HG03196 (cell line): ENCODE results near the gene ADARB2.
"Not testable (repeated sequence)": the region's sequence is repeated elsewhere in the genome, so short reads cannot be mapped to it uniquely, and the experiment has no call there.

Source experiments
- ATAC-seq: cut with Tn5 transposase; IDR thresholded peaks from one replicate; pipeline ENCODE4 v1.9.1; 2021; ENCODE audit not compliant: unreplicated experiment

Gene ADARB2

DNA sequence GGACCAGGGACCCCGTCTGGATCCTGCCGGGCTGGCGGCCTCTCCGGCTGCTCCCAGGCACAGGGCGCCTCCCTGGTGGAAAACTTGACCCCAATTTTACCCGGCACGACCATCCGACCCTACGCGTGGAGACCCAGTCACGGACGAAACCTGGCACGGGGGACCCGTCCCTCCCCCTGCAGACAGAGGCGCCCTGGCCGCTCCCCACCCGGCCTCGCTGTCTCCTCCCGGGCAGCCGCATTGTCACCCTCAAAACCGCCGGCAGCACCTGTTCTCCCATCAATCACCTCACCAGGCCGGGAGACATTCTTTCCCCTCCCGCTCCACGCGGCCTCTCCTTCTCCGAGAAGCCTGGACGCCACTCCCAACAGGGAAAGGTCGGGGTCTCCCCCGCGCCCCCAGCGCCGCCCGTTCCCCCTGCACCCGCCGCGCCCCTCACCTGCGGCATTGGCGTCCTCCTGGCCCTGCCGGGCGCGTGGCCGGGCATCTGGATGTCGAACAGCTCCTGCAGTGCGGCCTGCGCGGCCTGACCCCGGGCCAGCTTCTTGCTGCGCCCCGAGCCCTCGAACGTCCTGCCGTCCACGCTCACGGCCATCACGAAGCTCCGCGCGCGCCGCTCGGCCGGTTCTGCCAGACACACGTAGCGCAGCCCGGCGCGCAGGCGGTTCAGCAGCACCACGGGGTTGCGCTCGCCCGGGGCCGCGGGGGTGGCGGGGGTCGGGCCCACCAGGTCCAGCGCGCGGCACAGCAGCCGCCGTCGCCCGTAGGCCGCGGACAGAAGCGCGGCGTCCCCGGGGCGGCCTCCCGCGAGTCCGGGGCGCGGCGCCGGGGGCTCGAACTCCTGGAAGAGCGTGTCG, 374.5 kb downstream of the ADARB2 start:
- no peak for ATAC-seq

- ATAC-seq: no peak
Measured at GRCh38 chr10:1361411-1362105, 375.8 kb downstream of the ADARB2 start.

- no peak for ATAC-seq
Measured at GRCh38 chr10:1360558-1361164, 376.7 kb downstream of the ADARB2 start.

- ATAC-seq: no peak
Measured at GRCh38 chr10:1360011-1360557, 377.2 kb downstream of the ADARB2 start.

DNA sequence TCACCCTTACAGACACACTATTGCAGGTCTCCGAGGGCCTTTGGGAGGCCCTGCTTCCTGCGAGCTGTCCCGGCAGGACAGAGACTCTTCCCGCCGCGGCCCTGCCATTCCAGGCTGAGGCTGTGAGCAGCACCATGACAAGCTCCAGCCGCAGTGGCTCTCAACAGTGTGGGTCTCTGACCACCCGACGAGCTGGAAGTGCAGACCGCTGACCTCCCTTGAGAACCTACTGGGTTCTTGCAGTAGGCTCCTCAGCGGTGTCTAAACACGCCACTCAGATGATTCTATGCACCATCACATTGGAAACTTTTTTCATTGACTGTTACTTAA, 377.7 kb downstream of the ADARB2 start:
- ATAC-seq: no peak

GRCh38 chr10:1358860-1359625, 378.3 kb downstream of the ADARB2 start:
- no peak for ATAC-seq

DNA sequence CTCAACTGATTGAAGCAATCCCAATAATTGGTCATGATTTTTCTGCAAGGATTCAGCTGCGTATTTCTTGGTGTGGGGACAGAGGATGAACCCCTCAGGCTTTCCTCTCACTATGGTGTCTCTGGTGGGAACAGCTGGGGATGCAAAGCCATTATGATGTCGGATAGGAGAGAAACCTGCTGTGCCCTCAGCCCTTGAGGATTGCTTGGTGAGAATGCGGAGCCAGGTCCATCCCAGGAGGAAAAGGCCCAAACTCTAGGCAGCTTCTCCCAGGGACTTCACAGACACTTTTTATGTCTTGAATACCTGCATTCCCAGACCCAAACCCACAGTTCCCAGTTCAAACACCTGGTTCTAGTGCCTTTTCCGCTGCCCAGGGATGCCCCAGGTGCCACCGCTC, 379.2 kb downstream of the ADARB2 start:
- ATAC-seq: no peak

GRCh38 chr10:1356349-1356748, 381.0 kb downstream of the ADARB2 start:
- no peak for ATAC-seq

GRCh38 chr10:1354809-1355710, 382.3 kb downstream of the ADARB2 start:
- no peak for ATAC-seq

DNA sequence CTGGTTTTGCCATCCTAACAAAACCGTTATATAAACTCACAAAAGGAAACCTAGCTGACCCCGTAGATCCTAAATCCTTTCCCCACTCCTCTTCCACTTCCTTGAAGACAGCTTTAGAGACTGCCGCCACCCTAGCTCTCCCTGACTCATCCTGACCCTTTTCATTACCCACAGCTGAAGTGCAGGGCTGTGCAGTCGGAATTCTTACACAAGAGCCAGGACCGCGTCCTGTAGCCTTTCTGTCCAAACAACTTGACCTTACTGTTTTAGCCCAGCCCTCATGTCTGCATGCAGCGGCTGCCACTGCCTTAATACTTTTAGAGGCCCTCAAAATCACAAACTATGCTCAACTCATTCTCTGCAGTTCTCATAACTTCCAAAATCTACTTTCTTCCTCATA, 385.0 kb downstream of the ADARB2 start:
- ATAC-seq: not testable (repeated sequence)

- no peak for ATAC-seq
Measured at GRCh38 chr10:1348773-1349050, 388.6 kb downstream of the ADARB2 start.

GRCh38 chr10:1347962-1348772, 389.2 kb downstream of the ADARB2 start:
- no peak for ATAC-seq

- ATAC-seq: no peak
Measured at GRCh38 chr10:1347525-1347924, 389.8 kb downstream of the ADARB2 start.

- no peak for ATAC-seq
Measured at GRCh38 chr10:1346201-1346600, 391.1 kb downstream of the ADARB2 start.

- no peak for ATAC-seq
Measured at GRCh38 chr10:1345368-1345767, 392.0 kb downstream of the ADARB2 start.

DNA sequence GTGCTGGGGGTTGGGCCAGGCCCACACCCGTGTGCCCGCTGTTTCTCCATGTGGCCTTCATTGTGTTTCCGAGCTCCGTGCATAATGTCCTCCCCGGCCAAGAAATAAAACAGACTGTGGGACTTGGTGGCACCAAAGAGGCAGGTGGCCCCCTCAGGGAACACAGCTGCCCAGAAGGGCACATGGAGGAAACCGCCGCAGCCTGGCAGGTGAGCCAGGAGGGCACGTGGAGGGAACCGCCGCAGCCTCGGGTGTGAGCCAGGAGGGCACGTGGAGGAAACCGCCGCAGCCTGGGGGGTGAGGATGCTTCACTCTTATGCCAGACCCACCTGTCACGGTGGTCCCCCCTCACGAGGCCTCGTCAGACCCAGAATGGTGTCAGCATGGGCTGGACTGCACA, 392.5 kb downstream of the ADARB2 start:
- no peak for ATAC-seq

DNA sequence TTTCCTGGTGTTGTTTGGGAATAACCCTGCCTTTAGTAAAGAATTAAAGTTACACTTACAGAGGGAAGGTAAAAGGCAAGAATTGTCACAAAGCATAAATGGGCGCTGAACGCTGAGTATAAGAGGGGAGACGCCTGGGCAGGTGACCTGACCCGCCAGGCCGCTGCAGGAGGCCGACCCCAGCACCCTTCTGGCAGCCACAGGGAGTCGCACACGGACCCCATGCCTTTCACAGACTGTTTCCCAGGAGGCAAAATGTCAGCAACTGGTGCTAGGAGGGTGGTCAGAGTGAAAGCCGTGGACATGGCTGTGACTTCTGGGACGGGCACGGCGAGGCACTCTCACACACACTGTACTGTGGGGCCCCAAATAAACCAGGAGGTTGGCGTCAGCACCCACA, 392.9 kb downstream of the ADARB2 start:
- no peak for ATAC-seq

DNA sequence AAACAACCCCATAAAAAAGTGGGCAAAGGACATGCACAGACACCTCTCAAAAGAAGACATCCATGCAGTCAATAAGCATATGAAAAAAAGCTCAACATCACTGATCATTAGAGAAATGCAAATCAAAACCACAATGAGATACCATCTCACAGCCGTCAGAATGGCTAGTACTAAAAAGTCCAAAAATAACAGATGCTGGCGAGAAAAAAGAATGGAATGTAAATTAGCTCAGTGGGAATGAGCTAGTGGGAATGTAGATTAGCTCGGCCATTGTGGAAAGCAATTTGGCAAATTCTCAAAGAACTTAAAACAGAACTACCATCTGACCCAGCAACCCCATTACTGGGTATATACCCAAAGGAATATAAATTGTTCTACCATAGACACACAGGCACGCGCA, 394.1 kb downstream of the ADARB2 start:
- ATAC-seq: no peak

- not testable (repeated sequence) for ATAC-seq
Measured at GRCh38 chr10:1341052-1341451, 396.3 kb downstream of the ADARB2 start.
